ENCODE measurements around the gene KRTAP1-5. TPM values are rescaled to one million over a fixed set of nuclear protein-coding genes. Genes with fewer than 3 reads are reported as not detected.
"Not testable (repeated sequence)": the region's sequence is repeated elsewhere in the genome, so short reads cannot be mapped to it uniquely, and the experiment has no call there.

Gene KRTAP1-5
- total RNA-seq, 3 donors from 2014 or later, result not detected

- Histone ChIP-seq H3K4me3 (no peak overlapping the region), H3K4me1 (no peaks in the 10 kb centered on the region), H3K36me3 (no peaks in the 10 kb centered on the region), H3K27ac (no peak overlapping the region), H3K9me3 (no peaks in the 10 kb centered on the region), H3K27me3 (no peaks in the 10 kb centered on the region)
- intact Hi-C loops (cut with DNase I; ENCODE audit: low total_unique reads), result no loop called here
- DNase-seq (ENCODE audit: low spot score in 2 of 2), result no peak
- TF ChIP-seq CTCF (IDR thresholded peaks at IDR 0.05) (no peak), POLR2AphosphoS5 (IDR thresholded peaks at IDR 0.05) (no peak), POLR2A (IDR thresholded peaks at IDR 0.05) (no peak)
Measured at GRCh38 chr17:41067281-41067680, 40.3 kb upstream of the KRTAP1-5 start.

GRCh38 chr17:41065829-41066624, 39.0 kb upstream of the KRTAP1-5 start, which contains the start of gene KRTAP2-4:
TSS of gene KRTAP2-4 (minus strand) at chr17:41065879. CDS start at chr17:41065845, 34 bp downstream.
- Histone ChIP-seq H3K4me1 (no peaks in the 10 kb centered on the region), H3K36me3 (no peaks in the 10 kb centered on the region), H3K27ac (no peak within 1 kb of the TSS), H3K4me3 (no peak within 1 kb of the TSS), H3K27me3 (no peaks in the 10 kb centered on the region), H3K9me3 (no peaks in the 10 kb centered on the region)
- no peak for TF ChIP-seq CTCF (IDR thresholded peaks at IDR 0.05)
- no peak for TF ChIP-seq POLR2AphosphoS5 (IDR thresholded peaks at IDR 0.05)
- TF ChIP-seq POLR2A (IDR thresholded peaks at IDR 0.05), result no peak
- intact Hi-C loops (cut with DNase I; ENCODE audit: low total_unique reads), result no loop called here
- DNase-seq (ENCODE audit: low spot score in 2 of 2), result no peak

- H3K27ac ChIP-seq; H3K36me3 ChIP-seq; H3K4me3 ChIP-seq; intact Hi-C loops (cut with DNase I; ENCODE audit: low total_unique reads); H3K4me1 ChIP-seq; H3K9me3 ChIP-seq; DNase-seq (ENCODE audit: low spot score in 2 of 2); H3K27me3 ChIP-seq: not testable (repeated sequence)
Measured at GRCh38 chr17:41065016-41065689, 38.1 kb upstream of the KRTAP1-5 start.

GRCh38 chr17:41064301-41064700, 37.3 kb upstream of the KRTAP1-5 start:
- intact Hi-C loops (cut with DNase I; ENCODE audit: low total_unique reads), result no loop called here
- no peak for DNase-seq (ENCODE audit: low spot score in 2 of 2)
- TF ChIP-seq POLR2A (IDR thresholded peaks at IDR 0.05), result no peak
- TF ChIP-seq POLR2AphosphoS5 (IDR thresholded peaks at IDR 0.05), result no peak
- TF ChIP-seq CTCF (IDR thresholded peaks at IDR 0.05), result no peak
- H3K4me1 ChIP-seq, result no peaks in the 10 kb centered on the region
- no peaks in the 10 kb centered on the region for H3K27me3 ChIP-seq
- no peak overlapping the region for H3K4me3 ChIP-seq
- no peaks in the 10 kb centered on the region for H3K9me3 ChIP-seq
- no peaks in the 10 kb centered on the region for H3K36me3 ChIP-seq
- no peak overlapping the region for H3K27ac ChIP-seq

- no peaks in the 10 kb centered on the region for H3K27me3 ChIP-seq
- no peaks in the 10 kb centered on the region for H3K9me3 ChIP-seq
- intact Hi-C loops (cut with DNase I; ENCODE audit: low total_unique reads), result no loop called here
- no peak overlapping the region for H3K27ac ChIP-seq
- no peak for DNase-seq (ENCODE audit: low spot score in 2 of 2)
- no peaks in the 10 kb centered on the region for H3K36me3 ChIP-seq
- TF ChIP-seq POLR2A (IDR thresholded peaks at IDR 0.05) (no peak), CTCF (IDR thresholded peaks at IDR 0.05) (no peak), POLR2AphosphoS5 (IDR thresholded peaks at IDR 0.05) (no peak)
- H3K4me1 ChIP-seq, result no peaks in the 10 kb centered on the region
- no peak overlapping the region for H3K4me3 ChIP-seq
Measured at GRCh38 chr17:41063449-41063848, 36.4 kb upstream of the KRTAP1-5 start.
